Activated T-cell treated with anti-CD3 and anti-CD28 coated beads for 1 hour (primary cell): Measurements from ENCODE around the gene ANKRD66.
"Not testable (repeated sequence)": the region's sequence is repeated elsewhere in the genome, so short reads cannot be mapped to it uniquely, and the experiment has no call there.

Source experiments
- DNase-seq: peaks from one replicate; pipeline ENCODE4 v3.0.0-alpha.2; 2020; ENCODE audit warnings: low read depth

The ANKRD66 gene

GRCh38 chr6:46746696-46747095 lies at the start of gene ANKRD66:
Gene ANKRD66, plus strand, starts transcription at chr6:46746933. Its CDS starts 5,016 bp downstream, at chr6:46751949.
- no peak for DNase-seq

GRCh38 chr6:46699970-46700369 lies 46.8 kb upstream of the ANKRD66 start:
- DNase-seq, result no peak

- DNase-seq, result no peak
These were observed 42.2 kb upstream of the ANKRD66 start for GRCh38 chr6:46704562-46704961.

- DNase-seq, result no peak
These were observed 40.3 kb upstream of the ANKRD66 start for GRCh38 chr6:46706464-46706863.

- no peak for DNase-seq
These were observed 35.2 kb upstream of the ANKRD66 start for GRCh38 chr6:46711491-46711890.

GRCh38 chr6:46715141-46715540 lies 31.6 kb upstream of the ANKRD66 start:
- no peak for DNase-seq

- DNase-seq, result no peak
These were observed 27.6 kb upstream of the ANKRD66 start for GRCh38 chr6:46719099-46719498.

- DNase-seq, result no peak
These were observed 26.3 kb upstream of the ANKRD66 start for GRCh38 chr6:46720401-46720800.

- DNase-seq, result no peak
These were observed 16.9 kb upstream of the ANKRD66 start for GRCh38 chr6:46729787-46730326.

- no peak for DNase-seq
These were observed 15.7 kb upstream of the ANKRD66 start for GRCh38 chr6:46730921-46731461.

GRCh38 chr6:46733341-46733801 lies 13.4 kb upstream of the ANKRD66 start:
- DNase-seq, result no peak

- DNase-seq, result no peak
These were observed 11.6 kb upstream of the ANKRD66 start, which contains the start of gene PLA2G7 for GRCh38 chr6:46734867-46735719. Gene PLA2G7, minus strand, starts transcription at chr6:46735375. Its CDS starts 12,484 bp downstream, at chr6:46722891.

GRCh38 chr6:46735720-46736031 lies 11.1 kb upstream of the ANKRD66 start:
- no peak for DNase-seq

GRCh38 chr6:46736906-46737305 lies 9.8 kb upstream of the ANKRD66 start:
- DNase-seq, result no peak

GRCh38 chr6:46741482-46741881 lies 5.3 kb upstream of the ANKRD66 start:
- no peak for DNase-seq

GRCh38 chr6:46741910-46742309 lies 4.8 kb upstream of the ANKRD66 start:
- DNase-seq, result no peak

- no peak for DNase-seq
These were observed 3.1 kb upstream of the ANKRD66 start for GRCh38 chr6:46743425-46744158.

GRCh38 chr6:46744159-46744725 lies 2.5 kb upstream of the ANKRD66 start:
- not testable (repeated sequence) for DNase-seq

GRCh38 chr6:46745973-46746372 lies 760 bp upstream of the ANKRD66 start:
- DNase-seq, result no peak

GRCh38 chr6:46748940-46749503 lies 2.3 kb downstream of the ANKRD66 start:
- no peak for DNase-seq

GRCh38 chr6:46749731-46750130 lies 3.0 kb downstream of the ANKRD66 start:
- DNase-seq, result no peak

GRCh38 chr6:46751658-46752057 lies 4.9 kb downstream of the ANKRD66 start:
- DNase-seq, result no peak
